LHCN-M2 (cell line): Measurements from ENCODE around the gene NDST1. TPM values are rescaled to one million over a fixed set of nuclear protein-coding genes. Genes with fewer than 3 reads are reported as not detected.

Experiments
- DNase-seq: peaks from one replicate; pipeline ENCODE4 v3.0.0-alpha.2; 2012; ENCODE audit warnings: low read depth
- total RNA-seq: library from RNA; depleted of rRNA; stranded (reverse); fragments of >200 nt; gene quantifications from 2 replicates; pipeline ENCODE4 v1.2.3, GENCODE V29; 2014; rRNA removed

NDST1 gene
- total RNA-seq, 1 experiment from 2014 or later, result 78.6 TPM

GRCh38 chr5:150604894-150605440, 97.0 kb downstream of the NDST1 start:
- DNase-seq, result no peak

DNA sequence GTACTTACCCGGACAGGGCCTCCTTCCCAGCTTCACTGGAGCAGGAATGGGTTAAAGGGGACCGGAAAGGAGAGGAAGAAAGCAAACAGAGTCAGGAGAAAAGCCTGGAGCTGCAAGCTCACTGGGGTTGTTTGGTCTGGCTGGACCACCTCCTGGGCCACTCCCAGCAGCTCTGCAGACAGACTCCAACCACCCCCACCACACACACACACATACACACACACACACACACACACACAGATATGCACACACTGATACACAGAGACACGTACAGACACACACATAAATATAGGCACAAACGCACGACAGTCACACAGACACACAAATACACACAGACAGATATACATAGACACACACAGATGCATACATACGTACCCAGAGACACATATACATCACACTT, 97.6 kb downstream of the NDST1 start:
- DNase-seq, result no peak

DNA sequence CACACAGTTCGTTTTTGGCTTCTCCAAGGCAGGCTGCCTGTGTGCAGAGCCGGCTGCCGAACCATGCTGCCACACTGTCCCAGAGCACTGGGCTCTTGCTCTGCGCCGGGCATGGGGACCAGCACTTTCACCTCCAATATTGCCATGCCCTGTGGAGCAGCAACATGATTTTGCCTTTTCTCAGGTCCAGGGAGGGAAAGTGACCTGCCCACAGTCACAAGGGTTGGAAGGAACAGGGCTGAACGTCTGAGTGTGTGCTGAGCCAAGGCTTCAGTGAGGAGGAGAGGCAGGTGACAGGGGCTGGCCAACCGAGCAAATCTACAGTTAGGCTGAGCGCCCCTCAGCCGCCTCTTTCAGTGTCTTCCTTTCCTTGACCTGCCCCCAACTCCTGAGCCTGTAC, 98.5 kb downstream of the NDST1 start:
- no peak for DNase-seq

- DNase-seq, result no peak
Measured at GRCh38 chr5:150607105-150607504, 99.2 kb downstream of the NDST1 start.

Other genes with a start within 250 kb of the NDST1 start
- gene CAMK2A, start 218.4 kb upstream of the NDST1 start, total RNA-seq, result 0.13 and 2.1 TPM in 2 replicates
- 6.2 and 11.0 TPM in 2 replicates for gene ARSI, start 205.2 kb upstream of the NDST1 start, total RNA-seq
- gene TCOF1, start 150.4 kb upstream of the NDST1 start, total RNA-seq, result 40.1 and 42.3 TPM in 2 replicates
- 1.1 and 2.6 TPM in 2 replicates for gene CD74, start 95.2 kb upstream of the NDST1 start, total RNA-seq
- 2,061 and 2,574 TPM in 2 replicates for gene RPS14, start 58.4 kb upstream of the NDST1 start, total RNA-seq
- 1.5 and 1.9 TPM in 2 replicates for gene SYNPO, start 132.5 kb downstream of the NDST1 start, total RNA-seq
- gene MYOZ3, start 153.1 kb downstream of the NDST1 start, total RNA-seq, result under 0.01 and 0.06 TPM in 2 replicates
- 30.5 and 35.6 TPM in 2 replicates for gene RBM22, start 192.9 kb downstream of the NDST1 start, total RNA-seq